Liver (tissue), 9 donors: ENCODE results near the gene LRRTM4. TPM values are rescaled to one million over a fixed set of nuclear protein-coding genes. Genes with fewer than 3 reads are reported as not detected.

Experiments used
- DNase-seq: peaks from one replicate; pipeline ENCODE4 v3.0.0-alpha.2; 2017; ENCODE audit warnings: low spot score
- H3K27ac ChIP-seq, 2 donors: one replicate each; pipeline ENCODE4 v1.7.0; 2013; ENCODE audit warnings: inconsistent platforms in 2 of 2, low read length in 2 of 2, control low read depth in 1 of 2, low read depth in 1 of 2, mild to moderate bottlenecking in 1 of 2
- H3K27me3 ChIP-seq, 4 donors: one replicate each; pipeline versions ENCODE4 v1.6.1 to v1.7.0; 2013; ENCODE audit warnings: low read length in 3 of 4, inconsistent platforms in 1 of 4, mild to moderate bottlenecking in 1 of 4, moderate library complexity in 1 of 4; ENCODE audit not compliant: control insufficient read depth in 4 of 4, insufficient read depth in 4 of 4
- H3K36me3 ChIP-seq, 4 donors: one replicate each; pipeline versions ENCODE4 v1.6.1 to v1.7.0; 2013; ENCODE audit warnings: low read length in 3 of 4, mild to moderate bottlenecking in 3 of 4, low read depth in 1 of 4, moderate library complexity in 1 of 4; ENCODE audit not compliant: control insufficient read depth in 4 of 4, insufficient read depth in 3 of 4
- H3K4me1 ChIP-seq, 4 donors: one replicate each; pipeline versions ENCODE4 v1.6.1 to v1.7.0; 2013; ENCODE audit warnings: low read length in 3 of 4, mild to moderate bottlenecking in 3 of 4, moderate library complexity in 1 of 4; ENCODE audit not compliant: control insufficient read depth in 4 of 4, insufficient read depth in 4 of 4
- H3K4me3 ChIP-seq, 3 donors: one replicate each; pipeline versions ENCODE4 v1.6.1 to v1.7.0; 2013; ENCODE audit warnings: low read length in 3 of 3, control low read depth in 1 of 3, low read depth in 1 of 3, mild to moderate bottlenecking in 1 of 3
- H3K9ac ChIP-seq, 2 donors: one replicate each; pipeline ENCODE4 v1.7.0; 2013; ENCODE audit warnings: low read length in 2 of 2, mild to moderate bottlenecking in 2 of 2, moderate library complexity in 2 of 2, control low read depth in 1 of 2, low read depth in 1 of 2
- H3K9me3 ChIP-seq, 4 donors: one replicate each; pipeline versions ENCODE4 v1.6.1 to v1.7.0; 2013; ENCODE audit warnings: low read length in 3 of 4; ENCODE audit not compliant: control insufficient read depth in 4 of 4
- CTCF ChIP-seq: fragments of 150-350 bp; IDR thresholded peaks from 2 replicates; pipeline ENCODE4 v1.5.1; 2017; ENCODE audit warnings: improper control_type of control experiment, low read depth, low read length; ENCODE audit not compliant: missing input control
- EGR1 ChIP-seq, 2 donors: IDR thresholded peaks; 2 replicates each; pipeline ENCODE4 v1.6.1; 2016 to 2018; ENCODE audit warnings: antibody characterized with exemption in 2 of 2, low read depth in 2 of 2
- FOXA1 ChIP-seq: IDR thresholded peaks from 2 replicates; pipeline ENCODE4 v1.6.1; 2016; ENCODE audit warnings: antibody characterized with exemption
- FOXA2 ChIP-seq: IDR thresholded peaks from 2 replicates; pipeline ENCODE4 v1.6.1; 2016; ENCODE audit warnings: antibody characterized with exemption
- GABPA ChIP-seq, 2 donors: IDR thresholded peaks in 1 of 2; conservative IDR thresholded peaks in 1 of 2; 2 replicates each; pipeline ENCODE4 v1.6.1; 2016; ENCODE audit warnings: antibody characterized with exemption in 2 of 2, mild to moderate bottlenecking in 1 of 2, moderate library complexity in 1 of 2
- HNF4A ChIP-seq, 2 donors: conservative IDR thresholded peaks; 2 replicates each; pipeline ENCODE4 v1.6.1; 2016; ENCODE audit warnings: antibody characterized with exemption in 2 of 2, mild to moderate bottlenecking in 2 of 2
- HNF4G ChIP-seq: IDR thresholded peaks from 2 replicates; pipeline ENCODE4 v1.6.1; 2016; ENCODE audit warnings: antibody characterized with exemption
- JUND ChIP-seq, 2 donors: IDR thresholded peaks; 2 replicates each; pipeline ENCODE4 v1.6.1; 2016; ENCODE audit warnings: antibody characterized with exemption in 2 of 2
- MAX ChIP-seq: IDR thresholded peaks from 2 replicates; pipeline ENCODE4 v1.6.1; 2016; ENCODE audit warnings: antibody characterized with exemption
- NR2F2 ChIP-seq: IDR thresholded peaks from 2 replicates; pipeline ENCODE4 v1.6.1; 2016; ENCODE audit warnings: antibody characterized with exemption
- RAD21 ChIP-seq, 2 donors: IDR thresholded peaks; 2 replicates each; pipeline ENCODE4 v1.6.1; 2016; ENCODE audit warnings: antibody characterized with exemption in 2 of 2, mild to moderate bottlenecking in 2 of 2
- RXRA ChIP-seq, 2 donors: IDR thresholded peaks; 2 replicates each; pipeline ENCODE4 v1.6.1; 2017 to 2018; ENCODE audit warnings: antibody characterized with exemption in 2 of 2, mild to moderate bottlenecking in 1 of 2
- SP1 ChIP-seq: IDR thresholded peaks from 2 replicates; pipeline ENCODE4 v1.6.1; 2018; ENCODE audit warnings: antibody characterized with exemption, mild to moderate bottlenecking
- TAF1 ChIP-seq: conservative IDR thresholded peaks from 2 replicates; pipeline ENCODE4 v1.6.1; 2016; ENCODE audit warnings: antibody characterized with exemption, mild to moderate bottlenecking
- YY1 ChIP-seq: IDR thresholded peaks from 2 replicates; pipeline ENCODE4 v1.6.1; 2016; ENCODE audit warnings: antibody characterized with exemption, mild to moderate bottlenecking
- ZBTB33 ChIP-seq: IDR thresholded peaks from 2 replicates; pipeline ENCODE4 v1.6.1; 2016; ENCODE audit warnings: antibody characterized with exemption
- WGBS: extraction: QIAGEN DNeasy Blood & Tissue Kit; methylation state at CpG from one replicate; pipeline ENCODE4 v1.1.7; 2013; 5-methylcytosine and 5-hydroxymethylcytosine counted together
- polyA plus RNA-seq, 2 donors: library from polyadenylated mRNA; stranded (reverse) in 1 of 2; unstranded in 1 of 2; fragments of 200-250 nt in 1 of 2; fragments of >200 nt in 1 of 2; fragmentation: Nextera tagmentation in 1 of 2; extraction: Ambion mirVana in 1 of 2; gene quantifications; one replicate each; pipeline versions ENCODE4 v1.2.1 to v1.2.3, GENCODE V29; 2013 to 2015
- total RNA-seq, 2 donors: library from RNA; depleted of rRNA; stranded (reverse); fragments of >200 nt; gene quantifications; one replicate each; pipeline ENCODE4 v1.2.3, GENCODE V29; 2014
- TF ChIP-seq, protein P1 (sequence below): IDR thresholded peaks from 2 replicates; pipeline ENCODE4 v1.6.1; 2016; ENCODE audit warnings: antibody characterized with exemption
- TF ChIP-seq, protein P2 (sequence below): IDR thresholded peaks from 2 replicates; pipeline ENCODE4 v1.6.1; 2016; ENCODE audit warnings: antibody characterized with exemption, mild to moderate bottlenecking
- donor health status: healthy.
- donor health status: healthy.
- donor health status: healthy.
- donor health status: healthy.
- donor health status: healthy.

LRRTM4 gene
- total and polyA plus RNA-seq, 4 donors: 0.06 to 0.09 (median 0.08) TPM; not detected in 1

DNA sequence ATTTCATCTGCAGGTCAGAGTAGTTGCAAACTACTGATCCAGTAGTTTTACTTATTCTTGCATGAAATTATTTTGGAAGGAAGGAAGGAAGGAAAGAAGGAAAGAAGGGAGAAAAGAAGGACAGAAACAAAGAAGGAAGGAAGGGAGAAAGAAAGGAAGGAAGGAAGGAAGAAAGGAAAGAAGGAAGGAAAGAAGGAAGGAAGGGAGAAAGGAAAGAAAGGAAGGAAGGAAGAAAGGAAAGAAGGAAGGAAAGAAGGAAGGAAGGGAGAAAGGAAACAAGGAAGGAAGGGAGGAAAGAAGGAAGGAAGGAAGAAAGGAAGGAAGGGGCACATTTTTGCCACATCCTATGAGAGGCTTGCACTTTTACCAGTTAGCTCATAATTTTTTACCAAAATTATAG is 186.2 kb downstream of the LRRTM4 start:
- Histone ChIP-seq H3K4me1 (no peaks in the 10 kb centered on the region), H3K36me3 (no peaks in the 10 kb centered on the region), H3K9ac (no peak overlapping the region), H3K4me3 (no peak overlapping the region), H3K27ac (no peak overlapping the region), H3K27me3 (no peaks in the 10 kb centered on the region), H3K9me3 (no peaks in the 10 kb centered on the region)
- no peak for DNase-seq
- TF ChIP-seq, protein P1, sequence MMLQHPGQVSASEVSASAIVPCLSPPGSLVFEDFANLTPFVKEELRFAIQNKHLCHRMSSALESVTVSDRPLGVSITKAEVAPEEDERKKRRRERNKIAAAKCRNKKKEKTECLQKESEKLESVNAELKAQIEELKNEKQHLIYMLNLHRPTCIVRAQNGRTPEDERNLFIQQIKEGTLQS: no peak
- TF ChIP-seq JUND (IDR thresholded peaks at IDR 0.05) (no peak), GABPA (IDR thresholded peaks at IDR 0.05 in 1 of 2, conservative IDR thresholded peaks at IDR 0.05 in 1 of 2) (no peak), MAX (no peak), RAD21 (IDR thresholded peaks at IDR 0.05) (no peak), NR2F2 (no peak), HNF4A (conservative IDR thresholded peaks at IDR 0.05) (no peak), EGR1 (IDR thresholded peaks at IDR 0.05; ENCODE audit: low read depth in 2 of 2) (no peak), FOXA2 (no peak)

- DNase-seq: no peak
- no peaks in the 10 kb centered on the region for H3K4me1 ChIP-seq
- H3K36me3 ChIP-seq: no peaks in the 10 kb centered on the region
- 57% methylated on average over 5 of the region's 5 CpGs for WGBS
- no peaks in the 10 kb centered on the region for H3K9me3 ChIP-seq
- H3K4me3 ChIP-seq: no peak overlapping the region
- H3K27me3 ChIP-seq: no peaks in the 10 kb centered on the region
- no peak overlapping the region for H3K9ac ChIP-seq
- TF ChIP-seq MAX (no peak), YY1 (no peak), SP1 (no peak), JUND (IDR thresholded peaks at IDR 0.05) (no peak), TAF1 (no peak), HNF4A (conservative IDR thresholded peaks at IDR 0.05) (no peak), NR2F2 (no peak), ZBTB33 (no peak), HNF4G (no peak), EGR1 (IDR thresholded peaks at IDR 0.05; ENCODE audit: low read depth in 2 of 2) (no peak), GABPA (IDR thresholded peaks at IDR 0.05 in 1 of 2, conservative IDR thresholded peaks at IDR 0.05 in 1 of 2) (no peak), FOXA2 (no peak), RXRA (IDR thresholded peaks at IDR 0.05) (no peak), CTCF (no peak), FOXA1 (no peak), RAD21 (IDR thresholded peaks at IDR 0.05) (no peak)
- TF ChIP-seq, protein P2, sequence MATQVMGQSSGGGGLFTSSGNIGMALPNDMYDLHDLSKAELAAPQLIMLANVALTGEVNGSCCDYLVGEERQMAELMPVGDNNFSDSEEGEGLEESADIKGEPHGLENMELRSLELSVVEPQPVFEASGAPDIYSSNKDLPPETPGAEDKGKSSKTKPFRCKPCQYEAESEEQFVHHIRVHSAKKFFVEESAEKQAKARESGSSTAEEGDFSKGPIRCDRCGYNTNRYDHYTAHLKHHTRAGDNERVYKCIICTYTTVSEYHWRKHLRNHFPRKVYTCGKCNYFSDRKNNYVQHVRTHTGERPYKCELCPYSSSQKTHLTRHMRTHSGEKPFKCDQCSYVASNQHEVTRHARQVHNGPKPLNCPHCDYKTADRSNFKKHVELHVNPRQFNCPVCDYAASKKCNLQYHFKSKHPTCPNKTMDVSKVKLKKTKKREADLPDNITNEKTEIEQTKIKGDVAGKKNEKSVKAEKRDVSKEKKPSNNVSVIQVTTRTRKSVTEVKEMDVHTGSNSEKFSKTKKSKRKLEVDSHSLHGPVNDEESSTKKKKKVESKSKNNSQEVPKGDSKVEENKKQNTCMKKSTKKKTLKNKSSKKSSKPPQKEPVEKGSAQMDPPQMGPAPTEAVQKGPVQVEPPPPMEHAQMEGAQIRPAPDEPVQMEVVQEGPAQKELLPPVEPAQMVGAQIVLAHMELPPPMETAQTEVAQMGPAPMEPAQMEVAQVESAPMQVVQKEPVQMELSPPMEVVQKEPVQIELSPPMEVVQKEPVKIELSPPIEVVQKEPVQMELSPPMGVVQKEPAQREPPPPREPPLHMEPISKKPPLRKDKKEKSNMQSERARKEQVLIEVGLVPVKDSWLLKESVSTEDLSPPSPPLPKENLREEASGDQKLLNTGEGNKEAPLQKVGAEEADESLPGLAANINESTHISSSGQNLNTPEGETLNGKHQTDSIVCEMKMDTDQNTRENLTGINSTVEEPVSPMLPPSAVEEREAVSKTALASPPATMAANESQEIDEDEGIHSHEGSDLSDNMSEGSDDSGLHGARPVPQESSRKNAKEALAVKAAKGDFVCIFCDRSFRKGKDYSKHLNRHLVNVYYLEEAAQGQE: no peak
- TF ChIP-seq, protein P1: no peak
- no peak overlapping the region for H3K27ac ChIP-seq
Measured at GRCh38 chr2:77328134-77328931, 193.8 kb downstream of the LRRTM4 start.
